ENCODE data around the gene KIF27.
"Not testable (repeated sequence)": the region's sequence is repeated elsewhere in the genome, so short reads cannot be mapped to it uniquely, and the experiment has no call there.

Gene KIF27

GRCh38 chr9:83809213-83809612, 112.0 kb downstream of the KIF27 start:
- not testable (repeated sequence) for DNase-seq (ENCODE audit: low read depth, low spot score)

GRCh38 chr9:83804454-83804853, 116.8 kb downstream of the KIF27 start:
- not testable (repeated sequence) for DNase-seq (ENCODE audit: low read depth, low spot score)

GRCh38 chr9:83803941-83804340, 117.3 kb downstream of the KIF27 start:
- not testable (repeated sequence) for DNase-seq (ENCODE audit: low read depth, low spot score)

- DNase-seq (ENCODE audit: low read depth, low spot score) = no peak
Observed at GRCh38 chr9:83800236-83801033, 120.8 kb downstream of the KIF27 start.

GRCh38 chr9:83794051-83794450, 127.2 kb downstream of the KIF27 start:
- DNase-seq (ENCODE audit: low read depth, low spot score) = no peak

- DNase-seq (ENCODE audit: low read depth, low spot score) = no peak
Observed at GRCh38 chr9:83792746-83793145, 128.5 kb downstream of the KIF27 start.

Measured in activated naive CD8-positive, alpha-beta T cell treated with anti-CD3 and anti-CD28 coated beads, Interleukin-2, amount 50 U/mL, for 16 hours (primary cell).